HCT116 (cell line): ENCODE measurements around the gene PCDHGB2. TPM values are rescaled to one million over a fixed set of nuclear protein-coding genes. Genes with fewer than 3 reads are reported as not detected.

Source experiments
- ATAC-seq: fragments of 200-7000 bp; cut with Tn5 transposase; 2 replicates; pipeline ENCODE4 v1.9.1; 2020; ENCODE audit warnings: mild to moderate bottlenecking, moderate library complexity
- BruUV-seq: library from RNA; stranded (reverse); fragments of 400-500 nt; replicated peaks from 2 replicates; lab custom pipeline; 2021; lab: Mats Ljungman, UMichigan
- CTCF ChIA-PET: fragments of 300-600 bp; sonication (Branson Sonifier 250); formaldehyde crosslinking; loops from one replicate; lab custom pipeline; 2021; ENCODE audit warnings: antibody characterized with exemption; lab: Charles Lee
- POLR2A ChIA-PET: fragments of 300-600, 350-600 bp; sonication (Branson Sonifier 250); formaldehyde crosslinking; loops from one replicate; lab custom pipeline; 2021; ENCODE audit warnings: antibody characterized with exemption; lab: Charles Lee
- RAD21 ChIA-PET, 2 experiments: fragments of 300-600 bp; sonication (Branson Sonifier 250); formaldehyde crosslinking; loops; one replicate each; lab custom pipeline; 2023; ENCODE audit warnings: low total read pairs in 2 of 2; ENCODE audit not compliant: uncharacterized antibody in 2 of 2, unreplicated experiment in 2 of 2, low non-redundant PET in 1 of 2; lab: Charles Lee
- DNase-seq: peaks from one replicate; pipeline ENCODE4 v3.0.0-alpha.2; 2010; ENCODE audit warnings: low read depth, low spot score
- H2AFZ ChIP-seq: fragments of 200-600 bp; shearing (Covaris generic), sonication (generic); 2 replicates; pipeline ENCODE4 v1.6.1; 2017; ENCODE audit warnings: low read depth, mixed run types, mixed read lengths, antibody characterized with exemption, low read length; ENCODE audit not compliant: poor library complexity, severe bottlenecking
- H3K27ac ChIP-seq: 2 replicates; pipeline ENCODE4 v1.5.1; 2012; ENCODE audit warnings: low read depth, low read length
- H3K27me3 ChIP-seq: fragments of 200-600 bp; sonication (generic); 2 replicates; pipeline ENCODE4 v1.6.1; 2016; ENCODE audit warnings: mixed run types, low read length, mixed read lengths; ENCODE audit not compliant: insufficient read depth
- H3K36me3 ChIP-seq, 2 experiments: fragments of 200-500 bp in 1 of 2; fragments of 200-600 bp in 1 of 2; sonication (Bioruptor generic) in 1 of 2; sonication (generic) in 1 of 2; 2 replicates each; pipeline versions ENCODE4 v1.5.1 to v1.6.1; 2014 to 2016; ENCODE audit warnings: low read length in 2 of 2, inconsistent platforms in 1 of 2, mixed read lengths in 1 of 2, mixed run types in 1 of 2; ENCODE audit not compliant: insufficient read depth in 2 of 2, control insufficient read depth in 1 of 2
- H3K4me1 ChIP-seq, 2 experiments: fragments of 200-600 bp in 1 of 2; sonication (generic) in 1 of 2; 2 replicates each; pipeline versions ENCODE4 v1.5.1 to v1.6.1; 2012 to 2017; ENCODE audit warnings: low read length in 2 of 2, inconsistent platforms in 1 of 2, mild to moderate bottlenecking in 1 of 2, mixed read lengths in 1 of 2, mixed run types in 1 of 2, moderate library complexity in 1 of 2; ENCODE audit not compliant: insufficient read depth in 2 of 2, control insufficient read depth in 1 of 2
- H3K4me2 ChIP-seq: fragments of 200-600 bp; sonication (generic); 2 replicates; pipeline ENCODE4 v1.6.1; 2017; ENCODE audit warnings: mixed run types, low read length, mixed read lengths
- H3K4me3 ChIP-seq, 2 experiments: fragments of 200-600 bp in 1 of 2; sonication (generic) in 1 of 2; replicated peaks in 1 of 2; 2 replicates each; pipeline ENCODE4 v1.5.1; 2011 to 2016; ENCODE audit warnings: low read length in 2 of 2, control low read depth in 1 of 2, low read depth in 1 of 2, mild to moderate bottlenecking in 1 of 2, mixed read lengths in 1 of 2, mixed run types in 1 of 2
- H3K79me2 ChIP-seq: fragments of 200-600 bp; sonication (generic); 2 replicates; pipeline ENCODE4 v1.6.1; 2017; ENCODE audit warnings: mild to moderate bottlenecking, mixed run types, low read length, moderate library complexity, mixed read lengths; ENCODE audit not compliant: insufficient read depth
- H3K9ac ChIP-seq: fragments of 200-600 bp; sonication (generic); 2 replicates; pipeline ENCODE4 v1.6.1; 2016; ENCODE audit warnings: low read length, mixed read lengths
- H3K9me2 ChIP-seq: fragments of 200-600 bp; sonication (generic), shearing (Covaris generic); 2 replicates; pipeline ENCODE4 v1.6.1; 2017; ENCODE audit warnings: mixed run types, mild to moderate bottlenecking, moderate library complexity; ENCODE audit not compliant: insufficient read depth
- H3K9me3 ChIP-seq, 2 experiments: fragments of 200-500 bp in 1 of 2; fragments of 200-600 bp in 1 of 2; sonication (Bioruptor generic) in 1 of 2; sonication (generic) in 1 of 2; 2 replicates each; pipeline ENCODE4 v1.6.1; 2014 to 2017; ENCODE audit warnings: low read length in 2 of 2, mixed read lengths in 2 of 2, inconsistent platforms in 1 of 2, low read depth in 1 of 2, mild to moderate bottlenecking in 1 of 2, mixed run types in 1 of 2, moderate library complexity in 1 of 2; ENCODE audit not compliant: control insufficient read depth in 1 of 2, insufficient read depth in 1 of 2
- H4K20me1 ChIP-seq: fragments of 200-600 bp; sonication (generic), shearing (Covaris generic); 2 replicates; pipeline ENCODE4 v1.6.1; 2017; ENCODE audit warnings: mixed run types, mild to moderate bottlenecking, moderate library complexity; ENCODE audit not compliant: insufficient read depth
- CBX3 ChIP-seq: IDR thresholded peaks from 2 replicates; pipeline ENCODE4 v1.6.1; 2012; ENCODE audit warnings: low read depth
- CTCF ChIP-seq, 3 experiments: fragments of 200-600 bp in 1 of 3; sonication (generic) in 1 of 3; IDR thresholded peaks in 2 of 3; conservative IDR thresholded peaks in 1 of 3; 2 replicates each; pipeline ENCODE4 v1.5.1; 2012 to 2017; ENCODE audit warnings: low read depth in 2 of 3, low read length in 2 of 3, antibody characterized with exemption in 1 of 3, borderline replicate concordance in 1 of 3, control low read depth in 1 of 3, mild to moderate bottlenecking in 1 of 3, mixed read lengths in 1 of 3, mixed run types in 1 of 3, moderate library complexity in 1 of 3; ENCODE audit not compliant: insufficient read depth in 1 of 3
- EZH2 ChIP-seq: fragments of 200-600 bp; sonication (generic); IDR thresholded peaks from 2 replicates; pipeline ENCODE4 v1.6.1; 2017; ENCODE audit warnings: antibody characterized with exemption, mixed run types
- JUND ChIP-seq: IDR thresholded peaks from 2 replicates; pipeline ENCODE4 v1.6.1; 2012
- REST ChIP-seq: IDR thresholded peaks from 2 replicates; pipeline ENCODE4 v1.6.1; 2012; ENCODE audit warnings: low read depth
- SRF ChIP-seq: IDR thresholded peaks from 2 replicates; pipeline ENCODE4 v1.6.1; 2012; ENCODE audit warnings: low read depth
- YY1 ChIP-seq: IDR thresholded peaks from 2 replicates; pipeline ENCODE4 v1.6.1; 2011; ENCODE audit warnings: low read length, low read depth, moderate library complexity, mild to moderate bottlenecking; ENCODE audit not compliant: insufficient replicate concordance; ENCODE audit errors: extremely low read depth
- ZFX ChIP-seq: fragments of 450-650 bp; IDR thresholded peaks from 2 replicates; pipeline ENCODE4 v1.6.1; 2017
- ZNF274 ChIP-seq: fragments of 200-500 bp; sonication (Bioruptor generic); IDR thresholded peaks from 2 replicates; pipeline ENCODE4 v1.6.1; 2014; ENCODE audit warnings: mild to moderate bottlenecking, low read depth, low read length, inconsistent platforms
- intact Hi-C: fragments of 100-400 bp; cut with micrococcal nuclease; formaldehyde crosslinking; loops from 2 replicates; pipeline ENCODE4 v1.10.0; 2022
- total RNA-seq: library from RNA; stranded (reverse); gene quantifications from one replicate; pipeline ENCODE4 v1.2.1, GENCODE V29; 2021; ENCODE audit not compliant: unreplicated experiment
- TF ChIP-seq, protein P1 (sequence below): IDR thresholded peaks from 2 replicates; pipeline ENCODE4 v1.6.1; 2011; ENCODE audit warnings: mild to moderate bottlenecking, low read length, moderate library complexity; ENCODE audit not compliant: insufficient replicate concordance; ENCODE audit errors: extremely low read depth

PCDHGB2 gene
- total RNA-seq, 1 experiment from 2014 or later = 0.34 TPM

DNA sequence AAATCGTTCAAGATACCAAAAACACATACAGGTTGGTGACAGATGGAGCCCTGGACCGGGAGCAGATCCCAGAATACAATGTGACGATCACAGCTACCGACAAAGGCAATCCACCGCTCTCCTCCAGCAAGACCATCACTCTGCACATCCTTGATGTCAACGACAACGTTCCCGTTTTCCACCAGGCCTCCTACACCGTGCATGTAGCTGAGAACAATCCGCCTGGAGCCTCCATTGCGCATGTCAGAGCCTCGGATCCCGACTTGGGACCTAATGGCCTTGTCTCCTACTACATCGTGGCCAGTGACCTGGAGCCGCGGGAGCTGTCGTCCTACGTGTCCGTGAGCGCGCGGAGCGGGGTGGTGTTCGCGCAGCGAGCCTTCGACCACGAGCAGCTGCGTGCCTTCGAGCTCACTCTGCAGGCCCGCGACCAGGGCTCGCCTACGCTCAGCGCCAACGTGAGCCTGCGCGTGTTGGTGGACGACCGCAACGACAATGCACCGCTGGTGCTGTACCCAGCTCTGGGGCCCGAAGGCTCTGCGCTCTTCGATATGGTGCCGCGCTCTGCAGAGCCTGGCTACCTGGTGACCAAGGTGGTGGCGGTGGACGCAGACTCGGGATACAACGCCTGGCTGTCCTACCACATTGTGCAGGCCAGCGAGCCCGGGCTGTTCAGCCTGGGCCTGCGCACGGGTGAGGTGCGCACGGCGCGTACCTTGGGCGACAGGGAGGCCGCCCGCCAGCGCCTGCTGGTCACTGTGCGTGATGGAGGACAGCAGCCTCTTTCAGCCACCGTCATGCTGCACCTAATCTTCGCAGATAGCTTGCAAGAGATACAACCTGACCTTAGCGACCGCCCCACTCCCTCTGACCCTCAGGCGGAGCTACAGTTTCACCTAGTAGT lies 12.0 kb downstream of the PCDHGB2 start:
- Histone ChIP-seq H3K9ac (no peak overlapping the region), H3K4me1 (no peaks in the 10 kb centered on the region), H4K20me1 (no peaks in the 10 kb centered on the region), H3K4me2 (no peak overlapping the region), H2AFZ (no peak overlapping the region), H3K9me2 (no peaks in the 10 kb centered on the region), H3K4me3 (no peak overlapping the region), H3K27me3 (no peaks in the 10 kb centered on the region), H3K79me2 (no peaks in the 10 kb centered on the region), H3K9me3 (peaks cover 0 to 12% of the 10 kb centered on the region in 2 experiments; a peak in 2 of 4 replicates), H3K36me3 (no peaks in the 10 kb centered on the region), H3K27ac (no peak overlapping the region)
- BruUV-seq = no TSS peak
- ChIA-PET POLR2A (no interaction called here), CTCF (no interaction called here), RAD21 (no interaction called here)
- DNase-seq (no peak), ATAC-seq (no peak)
- TF ChIP-seq CTCF (IDR thresholded peaks at IDR 0.05 in 2 of 3, conservative IDR thresholded peaks at IDR 0.05 in 1 of 3; ENCODE audit: borderline replicate concordance in 1 of 3, insufficient read depth in 1 of 3, low read depth in 2 of 3, low read length in 2 of 3) (no peak), EZH2 (no peak), ZFX (no peak), YY1 (no peak), SRF (no peak), REST (no peak), CBX3 (no peak), JUND (no peak), ZNF274 (no peak)
- TF ChIP-seq, protein P1, sequence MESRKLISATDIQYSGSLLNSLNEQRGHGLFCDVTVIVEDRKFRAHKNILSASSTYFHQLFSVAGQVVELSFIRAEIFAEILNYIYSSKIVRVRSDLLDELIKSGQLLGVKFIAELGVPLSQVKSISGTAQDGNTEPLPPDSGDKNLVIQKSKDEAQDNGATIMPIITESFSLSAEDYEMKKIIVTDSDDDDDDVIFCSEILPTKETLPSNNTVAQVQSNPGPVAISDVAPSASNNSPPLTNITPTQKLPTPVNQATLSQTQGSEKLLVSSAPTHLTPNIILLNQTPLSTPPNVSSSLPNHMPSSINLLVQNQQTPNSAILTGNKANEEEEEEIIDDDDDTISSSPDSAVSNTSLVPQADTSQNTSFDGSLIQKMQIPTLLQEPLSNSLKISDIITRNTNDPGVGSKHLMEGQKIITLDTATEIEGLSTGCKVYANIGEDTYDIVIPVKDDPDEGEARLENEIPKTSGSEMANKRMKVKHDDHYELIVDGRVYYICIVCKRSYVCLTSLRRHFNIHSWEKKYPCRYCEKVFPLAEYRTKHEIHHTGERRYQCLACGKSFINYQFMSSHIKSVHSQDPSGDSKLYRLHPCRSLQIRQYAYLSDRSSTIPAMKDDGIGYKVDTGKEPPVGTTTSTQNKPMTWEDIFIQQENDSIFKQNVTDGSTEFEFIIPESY = no peak
- intact Hi-C loops = no loop called here
